ENCODE results near the gene STXBP2.

DNA sequence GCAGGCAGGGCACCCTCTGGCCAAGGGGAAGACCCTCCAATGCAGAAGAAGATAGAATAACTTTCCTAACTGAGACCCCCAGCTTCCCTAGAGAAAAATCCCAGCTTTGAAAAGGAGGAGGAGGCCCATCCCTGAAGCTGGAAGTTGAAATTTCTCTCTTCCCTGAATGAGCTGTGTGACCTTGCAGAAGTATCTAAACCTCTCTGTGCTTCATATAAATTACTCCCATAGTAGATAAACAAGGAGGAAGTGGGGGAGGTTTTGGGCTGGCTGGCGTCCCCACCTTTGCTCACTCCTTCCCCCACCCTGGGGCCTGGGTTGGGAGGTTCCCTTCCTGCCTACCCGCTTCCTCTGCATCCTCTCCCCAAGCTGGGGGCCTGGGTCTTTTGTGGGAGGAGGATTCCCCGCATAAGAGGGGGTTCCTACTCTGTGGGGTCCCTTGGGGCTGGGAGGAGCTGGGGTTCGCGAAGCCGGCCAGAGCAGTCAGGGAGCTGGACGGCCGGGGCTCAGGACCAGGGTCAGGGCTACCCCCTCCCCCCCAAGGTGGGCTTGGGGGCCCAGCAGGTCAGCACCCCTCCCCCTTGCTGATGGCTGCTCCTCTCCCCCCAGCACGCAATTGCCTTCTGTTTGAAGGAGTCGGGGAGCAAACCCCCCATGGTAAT is 29.6 kb upstream of the STXBP2 start:
- TF ChIP-seq, protein P1, sequence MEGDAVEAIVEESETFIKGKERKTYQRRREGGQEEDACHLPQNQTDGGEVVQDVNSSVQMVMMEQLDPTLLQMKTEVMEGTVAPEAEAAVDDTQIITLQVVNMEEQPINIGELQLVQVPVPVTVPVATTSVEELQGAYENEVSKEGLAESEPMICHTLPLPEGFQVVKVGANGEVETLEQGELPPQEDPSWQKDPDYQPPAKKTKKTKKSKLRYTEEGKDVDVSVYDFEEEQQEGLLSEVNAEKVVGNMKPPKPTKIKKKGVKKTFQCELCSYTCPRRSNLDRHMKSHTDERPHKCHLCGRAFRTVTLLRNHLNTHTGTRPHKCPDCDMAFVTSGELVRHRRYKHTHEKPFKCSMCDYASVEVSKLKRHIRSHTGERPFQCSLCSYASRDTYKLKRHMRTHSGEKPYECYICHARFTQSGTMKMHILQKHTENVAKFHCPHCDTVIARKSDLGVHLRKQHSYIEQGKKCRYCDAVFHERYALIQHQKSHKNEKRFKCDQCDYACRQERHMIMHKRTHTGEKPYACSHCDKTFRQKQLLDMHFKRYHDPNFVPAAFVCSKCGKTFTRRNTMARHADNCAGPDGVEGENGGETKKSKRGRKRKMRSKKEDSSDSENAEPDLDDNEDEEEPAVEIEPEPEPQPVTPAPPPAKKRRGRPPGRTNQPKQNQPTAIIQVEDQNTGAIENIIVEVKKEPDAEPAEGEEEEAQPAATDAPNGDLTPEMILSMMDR (conservative IDR thresholded peaks at IDR 0.05; ENCODE audit: low read depth, low read length): no peak
- no peak for TF ChIP-seq EZH2phosphoT487 (IDR thresholded peaks at IDR 0.05; ENCODE audit: borderline replicate concordance, low read length)
- no peak for TF ChIP-seq EZH2 (IDR thresholded peaks at IDR 0.05; ENCODE audit: low read length, unreplicated experiment)

Data from PC-3 (cell line).